Breast epithelium (tissue), 3 donors: Measurements from ENCODE around the gene ZNF609.

Experiments
- CTCF ChIP-seq, 3 donors: fragments of 450-650 bp; IDR thresholded peaks; one replicate each; pipeline ENCODE4 v1.5.1; 2016 to 2017; ENCODE audit warnings: antibody characterized with exemption in 3 of 3, mild to moderate bottlenecking in 3 of 3, moderate library complexity in 3 of 3
- POLR2A ChIP-seq: fragments of 450-650 bp; IDR thresholded peaks from one replicate; pipeline ENCODE4 v1.6.1; 2016; ENCODE audit warnings: antibody characterized with exemption, mild to moderate bottlenecking, moderate library complexity
- POLR2AphosphoS5 ChIP-seq, 3 donors: sonication (generic); formaldehyde crosslinking; IDR thresholded peaks; one replicate each; pipeline ENCODE4 v1.6.1; 2017; ENCODE audit warnings: antibody characterized with exemption in 3 of 3

- no peak for TF ChIP-seq CTCF (IDR thresholded peaks at IDR 0.05)
- peak; percentile 46 for TF ChIP-seq POLR2A
- peak; percentile 55 to 77 (median 65) for TF ChIP-seq POLR2AphosphoS5 (IDR thresholded peaks at IDR 0.05)
Observed at GRCh38 chr15:64460206-64460723, at the start of gene ZNF609.
